Heart right ventricle (tissue), 16 donors: ENCODE measurements around the gene SKAP2. TPM values are rescaled to one million over a fixed set of nuclear protein-coding genes. Genes with fewer than 3 reads are reported as not detected.

ENCODE experiments used
- ATAC-seq, 8 donors: fragments of 200-7000 bp; cut with Tn5 transposase; one replicate each; pipeline ENCODE4 v1.9.1; 2020; ENCODE audit warnings: mild to moderate bottlenecking in 8 of 8, moderate library complexity in 8 of 8, moderate number of reproducible peaks in 1 of 8
- DNase-seq, 2 donors: peaks; one replicate each; pipeline ENCODE4 v3.0.0-alpha.2; 2020
- H3K27ac ChIP-seq, 10 donors: fragments of 200-600 bp; sonication (generic) in 2 of 10; one replicate each; pipeline versions ENCODE4 v1.5.0 to v1.8.0; 2020 to 2022; ENCODE audit warnings: mild to moderate bottlenecking in 3 of 10
- H3K27me3 ChIP-seq, 7 donors: fragments of 200-600 bp; one replicate each; pipeline ENCODE4 v1.8.0; 2021 to 2022; ENCODE audit warnings: mild to moderate bottlenecking in 2 of 7
- H3K36me3 ChIP-seq, 9 donors: fragments of 200-600 bp; sonication (generic) in 1 of 9; one replicate each; pipeline versions ENCODE4 v1.5.0 to v1.8.0; 2020 to 2022; ENCODE audit warnings: mild to moderate bottlenecking in 2 of 9
- H3K4me1 ChIP-seq, 9 donors: fragments of 200-600 bp; sonication (generic) in 1 of 9; one replicate each; pipeline versions ENCODE4 v1.5.0 to v1.8.0; 2020 to 2022; ENCODE audit warnings: mild to moderate bottlenecking in 4 of 9
- H3K4me3 ChIP-seq, 10 donors: fragments of 200-600 bp; sonication (generic) in 2 of 10; one replicate each; pipeline versions ENCODE4 v1.5.0 to v1.8.0; 2020 to 2022; ENCODE audit warnings: mild to moderate bottlenecking in 7 of 10, moderate library complexity in 2 of 10
- H3K9me3 ChIP-seq, 11 donors: fragments of 200-600 bp in 10 of 11; sonication (generic) in 2 of 11; one replicate each; pipeline versions ENCODE4 v1.5.0 to v1.8.0; 2013 to 2022; ENCODE audit warnings: mild to moderate bottlenecking in 2 of 11, control low read depth in 1 of 11, moderate library complexity in 1 of 11
- WGBS, 2 donors: extraction: QIAGEN DNeasy Blood & Tissue Kit; methylation state at CpG; one replicate each; pipeline ENCODE4 v1.1.7; 2013; ENCODE audit warnings: inconsistent platforms in 1 of 2; 5-methylcytosine and 5-hydroxymethylcytosine counted together
- intact Hi-C, 10 donors: fragments of 100-400 bp; cut with DNase I; formaldehyde crosslinking; loops; one replicate each; pipeline versions ENCODE4 v1.11.1 to v1.14.2; 2022
- polyA plus RNA-seq, 2 donors: library from polyadenylated mRNA; stranded (reverse); fragments of 200-250 nt; gene quantifications; one replicate each; pipeline ENCODE4 v1.2.3, GENCODE V29; 2013
- total RNA-seq, 10 donors: library from RNA; stranded (reverse); fragmentation: NEBNext Ultra II Directional in 3 of 10; extraction: Animal tissue kit (Norgen Biotek cat#: 25700) in 3 of 10; gene quantifications; one replicate each; pipeline versions ENCODE4 v1.2.1 to v1.2.4, GENCODE V29; 2021 to 2023
- TF ChIP-seq, protein P1 (sequence below), 9 donors: fragments of 200-600 bp; sonication (generic) in 2 of 9; IDR thresholded peaks; one replicate each; pipeline versions ENCODE4 v1.5.0 to v1.8.0; 2021 to 2022; ENCODE audit warnings: antibody characterized with exemption in 9 of 9, mild to moderate bottlenecking in 5 of 9, moderate library complexity in 1 of 9
- donor health status: Arrhythmogenic right ventricular cardiomyopathy.
- donor health status: ischemic (EF 13 %, LVEDD 7.1; RV severe dilation, severe dysfunction).
- donor health status: healthy with polysubstance abuse.
- donor health status: DM: no; HTN: yes; CAD: no.
- donor health status: DM: no; HTN: no; CAD: no.
- donor health status: ischemic (EF 25% LVEDD 6.9; RV normal size, moderate dysfunction).
- donor health status: ischemic (EF 25% LVEDD 5.7; RV mildly dilated, moderate dysfunction).
- donor health status: healthy.
- donor health status: DM: yes; HTN: yes; CAD: no.
- donor health status: Ischemic cardiomyopathy.
- donor health status: ischemic (EF 35%, LVEDD 5.7; RV mildly dilated, moderate dysfunction).
- donor health status: nonischemic (EF 11% LVEDD 7.7; RV severe dilation, severe dysfunction).
- donor health status: DM: yes; HTN: yes; CAD: no.
- donor health status: PGD.
- donor health status: ischemic (EF 29% LVEDD 5.4; RV normal size, mild dysfunction).
- donor health status: nonischemic (EF 23%, LVEDD 6.1; RV moderate dilation, normal function).

The SKAP2 gene
- total and polyA plus RNA-seq, 12 donors: 1.9 to 12.3 (median 4.6) TPM

GRCh38 chr7:26637610-26638009 is 226.8 kb downstream of the SKAP2 start:
- no peaks in the 10 kb centered on the region for H3K9me3 ChIP-seq
- H3K4me1 ChIP-seq: no peaks in the 10 kb centered on the region
- intact Hi-C loops: no loop called here
- ATAC-seq (no peak), DNase-seq (no peak)
- TF ChIP-seq, protein P1, sequence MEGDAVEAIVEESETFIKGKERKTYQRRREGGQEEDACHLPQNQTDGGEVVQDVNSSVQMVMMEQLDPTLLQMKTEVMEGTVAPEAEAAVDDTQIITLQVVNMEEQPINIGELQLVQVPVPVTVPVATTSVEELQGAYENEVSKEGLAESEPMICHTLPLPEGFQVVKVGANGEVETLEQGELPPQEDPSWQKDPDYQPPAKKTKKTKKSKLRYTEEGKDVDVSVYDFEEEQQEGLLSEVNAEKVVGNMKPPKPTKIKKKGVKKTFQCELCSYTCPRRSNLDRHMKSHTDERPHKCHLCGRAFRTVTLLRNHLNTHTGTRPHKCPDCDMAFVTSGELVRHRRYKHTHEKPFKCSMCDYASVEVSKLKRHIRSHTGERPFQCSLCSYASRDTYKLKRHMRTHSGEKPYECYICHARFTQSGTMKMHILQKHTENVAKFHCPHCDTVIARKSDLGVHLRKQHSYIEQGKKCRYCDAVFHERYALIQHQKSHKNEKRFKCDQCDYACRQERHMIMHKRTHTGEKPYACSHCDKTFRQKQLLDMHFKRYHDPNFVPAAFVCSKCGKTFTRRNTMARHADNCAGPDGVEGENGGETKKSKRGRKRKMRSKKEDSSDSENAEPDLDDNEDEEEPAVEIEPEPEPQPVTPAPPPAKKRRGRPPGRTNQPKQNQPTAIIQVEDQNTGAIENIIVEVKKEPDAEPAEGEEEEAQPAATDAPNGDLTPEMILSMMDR (IDR thresholded peaks at IDR 0.05): no peak
- no peak overlapping the region for H3K27ac ChIP-seq
- WGBS, 2 donors: 72 to 75% methylated on average over 6 of the region's 6 CpGs
- H3K36me3 ChIP-seq: no peaks in the 10 kb centered on the region
- H3K4me3 ChIP-seq: no peak overlapping the region
- peaks cover 0 to 5% (median 3%) of the 10 kb centered on the region in 7 donors for H3K27me3 ChIP-seq

- peaks cover 0 to 5% (median 3%) of the 10 kb centered on the region in 7 donors for H3K27me3 ChIP-seq
- TF ChIP-seq, protein P1 (IDR thresholded peaks at IDR 0.05): no peak
- intact Hi-C loops: no loop called here
- 80% methylated on average over 3 of the region's 3 CpGs for WGBS, 2 donors
- DNase-seq (no peak), ATAC-seq (no peak)
- H3K4me3 ChIP-seq: no peak overlapping the region
- no peak overlapping the region for H3K27ac ChIP-seq
- no peaks in the 10 kb centered on the region for H3K36me3 ChIP-seq
- no peaks in the 10 kb centered on the region for H3K9me3 ChIP-seq
- H3K4me1 ChIP-seq: no peaks in the 10 kb centered on the region
Measured at GRCh38 chr7:26636808-26637207, 227.6 kb downstream of the SKAP2 start.

DNA sequence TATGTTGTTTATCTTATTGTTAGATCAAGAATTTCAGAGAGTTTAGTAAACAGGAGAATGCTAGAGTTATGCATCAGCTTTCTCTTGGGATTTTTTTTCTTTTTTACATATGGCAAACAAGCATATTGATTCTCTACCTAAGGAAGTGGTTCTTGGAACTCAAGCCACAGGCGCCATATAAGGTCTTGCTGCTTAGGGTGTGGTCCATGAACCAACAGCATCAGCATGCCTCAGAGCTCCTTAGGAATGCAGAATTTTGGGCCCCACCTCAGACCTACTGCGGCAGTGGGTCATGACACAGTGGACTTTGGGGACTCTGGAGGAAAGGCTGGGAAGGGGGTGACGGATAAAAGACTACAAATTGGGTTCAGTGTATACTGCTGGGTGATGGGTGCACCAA is 230.8 kb downstream of the SKAP2 start:
- Histone ChIP-seq H3K4me1 (no peaks in the 10 kb centered on the region), H3K36me3 (no peaks in the 10 kb centered on the region), H3K27ac (no peak overlapping the region), H3K4me3 (no peak overlapping the region), H3K9me3 (no peaks in the 10 kb centered on the region), H3K27me3 (peaks cover 0 to 31% (median 5%) of the 10 kb centered on the region in 7 donors)
- ATAC-seq (no peak), DNase-seq (no peak)
- intact Hi-C loops: no loop called here
- TF ChIP-seq, protein P1 (IDR thresholded peaks at IDR 0.05): no peak
- WGBS, 2 donors: 93 to 94% methylated on average over 3 of the region's 3 CpGs

GRCh38 chr7:26631601-26632000 is 232.8 kb downstream of the SKAP2 start:
- DNase-seq (no peak), ATAC-seq (no peak)
- peaks cover 0 to 45% (median 7%) of the 10 kb centered on the region in 7 donors for H3K27me3 ChIP-seq
- no peaks in the 10 kb centered on the region for H3K9me3 ChIP-seq
- no peak overlapping the region for H3K4me3 ChIP-seq
- no peaks in the 10 kb centered on the region for H3K36me3 ChIP-seq
- no peak overlapping the region for H3K27ac ChIP-seq
- intact Hi-C loops: no loop called here
- H3K4me1 ChIP-seq: no peaks in the 10 kb centered on the region
- WGBS, 2 donors: 91 to 95% methylated on average over 6 of the region's 6 CpGs
- TF ChIP-seq, protein P1 (IDR thresholded peaks at IDR 0.05): no peak
